HEK293 (cell line): ENCODE data around the gene LYPLA2.
A peak's percentile ranks its signal among the peaks of the same experiment; 100 is the strongest.

Experiments used
- CTCF ChIA-PET: fragments of 350-600 bp; formaldehyde crosslinking; extraction: SDS; loops from one replicate; lab custom pipeline; 2021; ENCODE audit warnings: antibody characterized with exemption; lab: Yijun Ruan, JAX
- POLR2A ChIA-PET: fragments of 300-600 bp; formaldehyde crosslinking; extraction: SDS; loops from one replicate; lab custom pipeline; 2020; ENCODE audit warnings: antibody characterized with exemption, inconsistent platforms; lab: Yijun Ruan, JAX
- H3K27ac ChIP-seq: fragments of 200-500 bp; sonication (Bioruptor generic); 2 replicates; pipeline ENCODE4 v1.5.1; 2014; ENCODE audit warnings: low read depth, low read length, control low read depth, inconsistent platforms; ENCODE audit errors: extremely low read depth
- H3K36me3 ChIP-seq, 2 experiments: fragments of 200-500 bp in 1 of 2; sonication (Bioruptor generic) in 1 of 2; 1 replicate in 1 of 2; 2 replicates in 1 of 2; pipeline ENCODE4 v1.5.1; 2014 to 2017; ENCODE audit warnings: inconsistent platforms in 2 of 2, low read length in 2 of 2; ENCODE audit not compliant: control insufficient read depth in 2 of 2, insufficient read depth in 1 of 2
- H3K4me1 ChIP-seq: fragments of 200-500 bp; sonication (Bioruptor generic); 2 replicates; pipeline ENCODE4 v1.5.1; 2014; ENCODE audit warnings: mild to moderate bottlenecking, low read length, inconsistent platforms; ENCODE audit not compliant: control insufficient read depth, insufficient read depth
- H3K4me3 ChIP-seq: 2 replicates; pipeline ENCODE4 v1.5.1; 2011; ENCODE audit warnings: low read depth, mild to moderate bottlenecking, control low read depth, low read length, moderate library complexity
- H3K9me3 ChIP-seq: fragments of 200-500 bp; sonication (Bioruptor generic); 2 replicates; pipeline ENCODE4 v1.5.1; 2014; ENCODE audit warnings: low read depth, low read length, inconsistent platforms; ENCODE audit not compliant: control insufficient read depth, insufficient read depth
- KLF10 ChIP-seq: fragments of 450-650 bp; IDR thresholded peaks from 2 replicates; pipeline ENCODE4 v1.5.1; 2018; ENCODE audit warnings: missing biosample characterization, mild to moderate bottlenecking, missing genetic modification characterization
- ZEB2 ChIP-seq: fragments of 450-650 bp; formaldehyde crosslinking; IDR thresholded peaks from 2 replicates; pipeline ENCODE4 v1.5.1; 2016; ENCODE audit warnings: missing biosample characterization, missing genetic modification characterization
- ZFHX2 ChIP-seq: fragments of 450-650 bp; formaldehyde crosslinking; conservative IDR thresholded peaks from 2 replicates; pipeline ENCODE4 v1.5.1; 2016; ENCODE audit warnings: missing biosample characterization, missing genetic modification characterization
- ZFP3 ChIP-seq: fragments of 450-650 bp; formaldehyde crosslinking; IDR thresholded peaks from 2 replicates; pipeline ENCODE4 v1.5.1; 2016; ENCODE audit warnings: low read depth, missing biosample characterization, missing genetic modification characterization
- ZNF114 ChIP-seq: fragments of 450-650 bp; formaldehyde crosslinking; IDR thresholded peaks from 2 replicates; pipeline ENCODE4 v1.5.0; 2017; ENCODE audit warnings: missing biosample characterization, missing genetic modification characterization
- ZNF140 ChIP-seq: fragments of 450-650 bp; formaldehyde crosslinking; IDR thresholded peaks from 2 replicates; pipeline ENCODE4 v1.5.1; 2016; ENCODE audit warnings: missing biosample characterization, missing genetic modification characterization
- ZNF169 ChIP-seq: fragments of 450-650 bp; formaldehyde crosslinking; IDR thresholded peaks from 2 replicates; pipeline ENCODE4 v1.5.1; 2016; ENCODE audit warnings: missing biosample characterization, missing genetic modification characterization
- ZNF221 ChIP-seq: fragments of 450-650 bp; formaldehyde crosslinking; IDR thresholded peaks from 2 replicates; pipeline ENCODE4 v1.5.1; 2017; ENCODE audit warnings: missing biosample characterization, missing genetic modification characterization, borderline replicate concordance
- ZNF266 ChIP-seq: fragments of 450-650 bp; formaldehyde crosslinking; IDR thresholded peaks from 2 replicates; pipeline ENCODE4 v1.5.1; 2016; ENCODE audit warnings: missing biosample characterization, missing genetic modification characterization, low read depth
- ZNF335 ChIP-seq: fragments of 450-650 bp; formaldehyde crosslinking; conservative IDR thresholded peaks from 2 replicates; pipeline ENCODE4 v1.5.1; 2016; ENCODE audit warnings: missing biosample characterization, missing genetic modification characterization
- ZNF37A ChIP-seq: fragments of 450-650 bp; IDR thresholded peaks from 2 replicates; pipeline ENCODE4 v1.5.1; 2018; ENCODE audit warnings: missing biosample characterization, missing genetic modification characterization
- ZNF416 ChIP-seq: fragments of 450-650 bp; formaldehyde crosslinking; IDR thresholded peaks from 2 replicates; pipeline ENCODE4 v1.5.1; 2016; ENCODE audit warnings: missing biosample characterization, missing genetic modification characterization
- ZNF544 ChIP-seq: fragments of 450-650 bp; formaldehyde crosslinking; IDR thresholded peaks from 2 replicates; pipeline ENCODE4 v1.5.0; 2017; ENCODE audit warnings: missing biosample characterization, missing genetic modification characterization
- ZNF623 ChIP-seq: fragments of 450-650 bp; formaldehyde crosslinking; IDR thresholded peaks from 2 replicates; pipeline ENCODE4 v1.5.1; 2016; ENCODE audit warnings: missing biosample characterization, missing genetic modification characterization
- ZSCAN16 ChIP-seq: fragments of 450-650 bp; formaldehyde crosslinking; IDR thresholded peaks from 2 replicates; pipeline ENCODE4 v1.5.1; 2016; ENCODE audit warnings: missing biosample characterization, missing genetic modification characterization
- TF ChIP-seq, protein P1 (sequence below): fragments of 450-650 bp; formaldehyde crosslinking; IDR thresholded peaks from 2 replicates; pipeline ENCODE4 v1.5.1; 2016; ENCODE audit warnings: missing biosample characterization, missing genetic modification characterization
- TF ChIP-seq, protein P2 (sequence below): fragments of 450-650 bp; formaldehyde crosslinking; IDR thresholded peaks from 2 replicates; pipeline ENCODE4 v1.5.1; 2016; ENCODE audit warnings: missing biosample characterization, missing genetic modification characterization

Gene LYPLA2

DNA sequence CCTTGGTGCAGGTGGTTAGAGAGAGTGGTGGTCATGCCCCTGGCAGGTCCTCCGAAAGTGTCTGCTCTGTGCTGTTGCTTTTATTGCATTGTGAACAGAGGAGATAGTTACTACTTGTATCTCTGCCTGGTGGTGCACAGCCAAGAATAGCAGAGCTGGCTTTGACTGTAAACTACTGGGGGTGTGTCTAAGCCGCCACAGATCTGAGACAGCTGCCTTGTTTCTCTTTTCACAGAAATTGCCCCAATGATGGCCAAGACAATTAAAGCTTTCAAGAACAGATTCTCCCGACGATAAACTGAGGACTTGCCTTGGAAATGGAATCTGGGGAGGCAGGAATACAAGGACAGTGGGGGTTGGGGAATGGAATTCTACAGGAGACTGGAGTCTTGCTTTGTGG lies 31.7 kb upstream of the LYPLA2 start:
- ChIA-PET POLR2A (no interaction called here), CTCF (interaction anchor here (1.5 kb wide), 1 partner anchor 13 kb away, joined by 8 read pairs; no protein-coding TSS in a partner anchor)
- Histone ChIP-seq H3K27ac (no peak overlapping the region), H3K4me1 (no peaks in the 10 kb centered on the region), H3K4me3 (no peak overlapping the region), H3K36me3 (peaks cover 47 to 97% of the 10 kb centered on the region in 2 experiments), H3K9me3 (no peaks in the 10 kb centered on the region)
- no peak for TF ChIP-seq ZNF169 (tag by site-specific recombination)
- peak; percentile 74 for TF ChIP-seq KLF10 (tag by site-specific recombination)

DNA sequence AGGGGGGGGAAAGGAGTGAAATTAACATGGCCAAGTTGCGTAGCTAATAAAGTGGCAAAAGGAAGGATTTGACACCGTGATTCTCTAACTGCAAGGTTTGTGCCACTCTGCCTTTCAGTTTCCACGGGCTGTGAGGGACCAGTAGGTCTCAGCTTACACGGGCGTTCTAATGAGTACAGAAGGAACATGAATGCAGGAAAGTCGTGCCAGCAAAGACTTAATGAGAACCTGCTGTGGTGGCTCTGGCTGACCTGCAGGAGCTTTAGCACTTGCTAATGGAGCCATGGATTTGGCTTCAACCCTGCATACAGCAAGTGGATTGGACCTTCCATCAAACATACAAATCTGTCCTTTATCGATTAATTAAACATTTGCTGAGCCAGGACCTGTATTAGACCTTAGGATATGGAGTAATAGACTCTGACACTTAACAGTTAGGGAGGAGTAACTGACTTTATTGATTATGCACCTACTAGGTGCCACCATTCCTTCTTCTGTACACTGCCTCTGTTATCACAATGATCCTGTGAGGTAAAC lies 27.8 kb upstream of the LYPLA2 start:
- no peak overlapping the region for H3K27ac ChIP-seq
- H3K9me3 ChIP-seq, result no peaks in the 10 kb centered on the region
- H3K4me1 ChIP-seq, result no peaks in the 10 kb centered on the region
- H3K36me3 ChIP-seq, result peaks cover 28 to 84% of the 10 kb centered on the region in 2 experiments; a peak in 2 of 3 replicates
- ChIA-PET POLR2A (interaction anchor here (0.5 to 0.6 kb wide), 2 partner anchors 106 to 123 kb away, joined by 4 read pairs; no protein-coding TSS in a partner anchor), CTCF (interaction anchor here (0.6 to 1.8 kb wide), 4 partner anchors 9 to 114 kb away, joined by 3 to 6 read pairs (median 3); no protein-coding TSS in a partner anchor)
- H3K4me3 ChIP-seq, result no peak overlapping the region
- TF ChIP-seq ZNF37A (tag by site-specific recombination) (no peak), ZNF114 (tag by site-specific recombination) (no peak), ZSCAN16 (tag by site-specific recombination) (no peak), ZNF544 (no peak), ZEB2 (tag by site-specific recombination) (no peak)
- TF ChIP-seq, protein P1, sequence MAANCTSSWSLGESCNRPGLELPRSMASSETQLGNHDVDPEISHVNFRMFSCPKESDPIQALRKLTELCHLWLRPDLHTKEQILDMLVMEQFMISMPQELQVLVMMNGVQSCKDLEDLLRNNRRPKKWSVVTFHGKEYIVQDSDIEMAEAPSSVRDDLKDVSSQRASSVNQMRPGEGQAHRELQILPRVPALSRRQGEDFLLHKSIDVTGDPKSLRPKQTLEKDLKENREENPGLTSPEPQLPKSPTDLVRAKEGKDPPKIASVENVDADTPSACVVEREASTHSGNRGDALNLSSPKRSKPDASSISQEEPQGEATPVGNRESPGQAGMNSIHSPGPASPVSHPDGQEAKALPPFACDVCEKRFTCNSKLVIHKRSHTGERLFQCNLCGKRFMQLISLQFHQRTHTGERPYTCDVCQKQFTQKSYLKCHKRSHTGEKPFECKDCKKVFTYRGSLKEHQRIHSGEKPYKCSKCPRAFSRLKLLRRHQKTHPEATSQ (tag by site-specific recombination), result no peak

DNA sequence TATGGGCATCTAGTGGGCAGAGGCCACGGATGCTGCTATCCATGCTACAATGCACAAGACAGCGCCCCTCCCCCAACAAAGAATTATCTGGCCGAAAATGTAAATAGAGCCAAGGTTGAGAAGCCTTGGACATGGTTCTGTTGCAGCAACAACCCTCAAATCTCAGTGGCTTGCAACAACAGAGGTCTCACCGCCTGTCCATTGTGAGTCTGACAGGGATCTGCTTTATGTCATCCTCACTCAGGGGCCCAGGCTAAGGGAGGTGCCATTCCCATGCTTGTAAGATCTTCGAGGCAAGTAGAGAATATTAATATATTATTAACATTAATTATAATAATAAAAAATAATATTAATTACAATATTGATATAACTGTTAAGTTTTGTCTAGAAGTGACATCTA lies 22.2 kb upstream of the LYPLA2 start:
- ChIA-PET POLR2A (interaction anchor here (1.1 kb wide), 1 partner anchor 10 kb away, joined by 5 read pairs; the partner anchor contains the start of gene PITHD1), CTCF (interaction anchor here (0.9 kb wide), 1 partner anchor 86 kb away, joined by 4 read pairs; no protein-coding TSS in a partner anchor)
- no peak overlapping the region for H3K4me3 ChIP-seq
- no peak overlapping the region for H3K27ac ChIP-seq
- H3K4me1 ChIP-seq, result no peaks in the 10 kb centered on the region
- H3K36me3 ChIP-seq, result peaks cover 25 to 55% of the 10 kb centered on the region in 2 experiments; a peak in 2 of 3 replicates
- no peaks in the 10 kb centered on the region for H3K9me3 ChIP-seq
- TF ChIP-seq ZNF416 (tag by site-specific recombination) (no peak), ZNF335 (tag by site-specific recombination) (no peak), ZNF266 (tag by site-specific recombination) (no peak), ZNF221 (tag by site-specific recombination) (no peak), ZNF623 (tag by site-specific recombination) (no peak), ZFP3 (tag by site-specific recombination) (no peak), ZFHX2 (tag by site-specific recombination) (no peak), ZNF140 (tag by site-specific recombination) (no peak)
- TF ChIP-seq, protein P2, sequence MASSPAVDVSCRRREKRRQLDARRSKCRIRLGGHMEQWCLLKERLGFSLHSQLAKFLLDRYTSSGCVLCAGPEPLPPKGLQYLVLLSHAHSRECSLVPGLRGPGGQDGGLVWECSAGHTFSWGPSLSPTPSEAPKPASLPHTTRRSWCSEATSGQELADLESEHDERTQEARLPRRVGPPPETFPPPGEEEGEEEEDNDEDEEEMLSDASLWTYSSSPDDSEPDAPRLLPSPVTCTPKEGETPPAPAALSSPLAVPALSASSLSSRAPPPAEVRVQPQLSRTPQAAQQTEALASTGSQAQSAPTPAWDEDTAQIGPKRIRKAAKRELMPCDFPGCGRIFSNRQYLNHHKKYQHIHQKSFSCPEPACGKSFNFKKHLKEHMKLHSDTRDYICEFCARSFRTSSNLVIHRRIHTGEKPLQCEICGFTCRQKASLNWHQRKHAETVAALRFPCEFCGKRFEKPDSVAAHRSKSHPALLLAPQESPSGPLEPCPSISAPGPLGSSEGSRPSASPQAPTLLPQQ (tag by site-specific recombination), result no peak
